DOHH2 (cell line): ENCODE results near the gene RNF6.

Experiments used
- H3F3A ChIP-seq: fragments of 200-600 bp; sonication (generic), shearing (Covaris generic); 2 replicates; pipeline ENCODE4 v1.6.0; 2016; ENCODE audit warnings: antibody characterized with exemption, mild to moderate bottlenecking; ENCODE audit not compliant: control insufficient read depth, insufficient read depth
- H3K27ac ChIP-seq: fragments of 200-600 bp; sonication (generic); 2 replicates; pipeline ENCODE4 v1.5.1; 2014; ENCODE audit warnings: low read depth, mild to moderate bottlenecking, low read length, moderate library complexity
- H3K27me3 ChIP-seq: fragments of 200-600 bp; sonication (generic); 2 replicates; pipeline ENCODE4 v1.6.1; 2014; ENCODE audit warnings: mild to moderate bottlenecking, low read length, mixed read lengths; ENCODE audit not compliant: control insufficient read depth
- H3K36me3 ChIP-seq: fragments of 200-600 bp; sonication (generic); 2 replicates; pipeline ENCODE4 v1.6.1; 2014; ENCODE audit warnings: mild to moderate bottlenecking, low read length, moderate library complexity, mixed read lengths; ENCODE audit not compliant: control insufficient read depth
- H3K4me1 ChIP-seq: fragments of 200-600 bp; sonication (generic); 2 replicates; pipeline ENCODE4 v1.6.1; 2014; ENCODE audit warnings: mild to moderate bottlenecking, low read length, mixed read lengths; ENCODE audit not compliant: control insufficient read depth
- H3K4me2 ChIP-seq: fragments of 200-600 bp; sonication (generic); 2 replicates; pipeline ENCODE4 v1.6.0; 2014; ENCODE audit warnings: mild to moderate bottlenecking, low read length, moderate library complexity
- H3K4me3 ChIP-seq: fragments of 200-600 bp; sonication (generic); 2 replicates; pipeline ENCODE4 v1.5.1; 2014; ENCODE audit warnings: mild to moderate bottlenecking, low read length, mixed read lengths
- H3K79me2 ChIP-seq: fragments of 200-600 bp; sonication (generic); 2 replicates; pipeline ENCODE4 v1.6.1; 2014; ENCODE audit warnings: mild to moderate bottlenecking, low read length, mixed read lengths; ENCODE audit not compliant: control insufficient read depth
- H3K9me2 ChIP-seq: fragments of 200-600 bp; sonication (generic); replicated peaks from 2 replicates; pipeline ENCODE4 v1.6.1; 2014; ENCODE audit warnings: mild to moderate bottlenecking, low read length, mixed read lengths; ENCODE audit not compliant: control insufficient read depth
- H3K9me3 ChIP-seq: fragments of 200-600 bp; sonication (generic); 2 replicates; pipeline ENCODE4 v1.6.1; 2014; ENCODE audit warnings: antibody characterized with exemption, low read length, mixed read lengths; ENCODE audit not compliant: control insufficient read depth, insufficient read depth
- H4K20me1 ChIP-seq: fragments of 200-600 bp; sonication (generic); 2 replicates; pipeline ENCODE4 v1.6.0; 2014; ENCODE audit warnings: low read depth, mild to moderate bottlenecking, antibody characterized with exemption, low read length, moderate library complexity; ENCODE audit not compliant: control insufficient read depth, insufficient read depth
- CTCF ChIP-seq: fragments of 200-600 bp; sonication (generic); IDR thresholded peaks from one replicate; pipeline ENCODE4 v1.5.1; 2014; ENCODE audit warnings: antibody characterized with exemption, mild to moderate bottlenecking, low read depth, low read length; ENCODE audit not compliant: poor library complexity, severe bottlenecking
- EZH2phosphoT487 ChIP-seq: fragments of 200-600 bp; sonication (generic); IDR thresholded peaks from 2 replicates; pipeline ENCODE4 v1.6.1; 2017; ENCODE audit warnings: borderline replicate concordance, mild to moderate bottlenecking, antibody characterized with exemption, low read length, moderate library complexity, mixed read lengths

RNF6 gene

DNA sequence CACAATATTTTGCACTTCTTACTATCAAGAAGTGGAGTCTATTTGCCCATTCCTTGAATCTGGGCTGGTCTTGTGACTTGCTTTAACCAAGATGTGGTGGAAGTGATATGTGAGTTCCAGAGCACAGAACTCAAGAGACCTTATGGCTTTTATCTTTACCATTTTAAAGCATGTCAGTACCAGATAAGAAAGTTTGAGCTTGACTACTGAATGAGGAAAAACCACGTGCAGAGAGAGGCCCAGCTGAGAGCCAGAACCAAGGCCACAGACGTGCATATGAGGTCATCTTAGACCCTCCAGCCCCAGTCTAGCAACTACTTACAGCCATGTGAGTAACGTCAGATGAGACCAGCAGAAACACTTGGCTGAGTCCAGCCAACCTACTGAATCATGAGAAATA is 25.5 kb upstream of the RNF6 start:
- no peaks in the 10 kb centered on the region for H3K36me3 ChIP-seq

DNA sequence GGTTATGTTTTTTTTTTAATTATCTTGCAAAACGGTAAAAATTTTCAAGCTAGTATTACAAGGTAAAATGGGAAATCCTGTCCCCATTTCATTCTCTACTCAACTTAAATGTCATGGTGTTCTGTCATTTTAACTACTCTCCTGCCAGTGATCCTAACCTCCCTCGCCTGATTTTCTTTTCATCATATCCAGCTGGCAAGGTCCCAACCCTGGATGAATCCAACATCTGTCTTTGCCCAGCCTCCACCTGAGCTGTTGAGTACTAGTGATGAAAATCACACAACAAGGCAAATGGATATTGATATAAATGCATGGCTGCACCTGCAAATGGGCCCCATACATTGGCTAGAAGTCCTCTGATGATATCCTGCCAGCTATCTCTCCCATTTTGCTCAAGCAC is 24.9 kb upstream of the RNF6 start:
- Histone ChIP-seq H3K9me2 (no peaks in the 10 kb centered on the region), H3K27me3 (no peaks in the 10 kb centered on the region), H3K79me2 (no peaks in the 10 kb centered on the region), H4K20me1 (no peaks in the 10 kb centered on the region), H3K4me2 (no peak overlapping the region), H3F3A (no peaks in the 10 kb centered on the region), H3K4me3 (no peak overlapping the region), H3K9me3 (peaks cover 8% of the 10 kb centered on the region), H3K4me1 (no peaks in the 10 kb centered on the region), H3K27ac (no peak overlapping the region), H3K36me3 (no peaks in the 10 kb centered on the region)
- no peak for TF ChIP-seq CTCF
- TF ChIP-seq EZH2phosphoT487: no peak

More for the DNA sequence above, 25.5 kb upstream of the RNF6 start:
- Histone ChIP-seq H3K27ac (no peak overlapping the region), H3K27me3 (no peaks in the 10 kb centered on the region), H3K9me2 (no peaks in the 10 kb centered on the region), H3K4me3 (no peak overlapping the region), H4K20me1 (no peaks in the 10 kb centered on the region), H3K4me2 (no peak overlapping the region), H3K79me2 (no peaks in the 10 kb centered on the region), H3F3A (no peaks in the 10 kb centered on the region), H3K4me1 (no peaks in the 10 kb centered on the region), H3K9me3 (peaks cover 3% of the 10 kb centered on the region)
- TF ChIP-seq EZH2phosphoT487: no peak
- no peak for TF ChIP-seq CTCF

DNA sequence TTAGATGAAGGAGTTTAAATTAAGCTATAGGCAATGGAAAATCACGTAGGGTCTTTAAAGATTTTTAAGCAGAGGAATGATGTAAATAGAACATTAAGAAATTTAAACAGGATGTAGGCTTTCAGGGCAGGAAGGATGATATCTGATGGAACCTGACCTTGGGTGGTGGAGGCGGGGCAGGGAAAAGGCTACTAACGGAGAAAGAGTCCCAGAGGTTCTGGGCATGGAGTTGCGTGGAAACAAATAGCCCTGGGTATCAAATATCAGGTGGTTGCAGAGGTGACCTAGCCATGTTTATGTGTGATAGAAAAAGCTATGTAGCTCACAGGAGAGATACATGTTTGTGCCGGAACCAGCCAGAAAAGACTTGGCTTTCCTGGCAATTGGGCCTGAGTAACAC is 24.0 kb upstream of the RNF6 start:
- TF ChIP-seq EZH2phosphoT487: no peak
- no peak for TF ChIP-seq CTCF
- Histone ChIP-seq H3K79me2 (no peaks in the 10 kb centered on the region), H3K27ac (no peak overlapping the region), H3K4me3 (no peak overlapping the region), H3K27me3 (no peaks in the 10 kb centered on the region), H4K20me1 (no peaks in the 10 kb centered on the region), H3K36me3 (no peaks in the 10 kb centered on the region), H3K9me2 (no peaks in the 10 kb centered on the region), H3K9me3 (peaks cover 8% of the 10 kb centered on the region), H3K4me2 (no peak overlapping the region), H3K4me1 (no peaks in the 10 kb centered on the region), H3F3A (no peaks in the 10 kb centered on the region)

GRCh38 chr13:26236296-26236695 is 14.2 kb upstream of the RNF6 start:
- no peaks in the 10 kb centered on the region for H3K79me2 ChIP-seq
- TF ChIP-seq EZH2phosphoT487 (no peak), CTCF (no peak)
- no peaks in the 10 kb centered on the region for H3K9me3 ChIP-seq
- no peaks in the 10 kb centered on the region for H3K4me1 ChIP-seq
- no peak overlapping the region for H3K4me3 ChIP-seq
- H3K27ac ChIP-seq: no peak overlapping the region
- H3F3A ChIP-seq: no peaks in the 10 kb centered on the region
- H3K4me2 ChIP-seq: no peak overlapping the region
- H3K27me3 ChIP-seq: peaks cover 10% of the 10 kb centered on the region
- no peaks in the 10 kb centered on the region for H3K9me2 ChIP-seq
- no peaks in the 10 kb centered on the region for H3K36me3 ChIP-seq
- no peaks in the 10 kb centered on the region for H4K20me1 ChIP-seq
